ENCODE measurements around the gene VOPP1.

DNA sequence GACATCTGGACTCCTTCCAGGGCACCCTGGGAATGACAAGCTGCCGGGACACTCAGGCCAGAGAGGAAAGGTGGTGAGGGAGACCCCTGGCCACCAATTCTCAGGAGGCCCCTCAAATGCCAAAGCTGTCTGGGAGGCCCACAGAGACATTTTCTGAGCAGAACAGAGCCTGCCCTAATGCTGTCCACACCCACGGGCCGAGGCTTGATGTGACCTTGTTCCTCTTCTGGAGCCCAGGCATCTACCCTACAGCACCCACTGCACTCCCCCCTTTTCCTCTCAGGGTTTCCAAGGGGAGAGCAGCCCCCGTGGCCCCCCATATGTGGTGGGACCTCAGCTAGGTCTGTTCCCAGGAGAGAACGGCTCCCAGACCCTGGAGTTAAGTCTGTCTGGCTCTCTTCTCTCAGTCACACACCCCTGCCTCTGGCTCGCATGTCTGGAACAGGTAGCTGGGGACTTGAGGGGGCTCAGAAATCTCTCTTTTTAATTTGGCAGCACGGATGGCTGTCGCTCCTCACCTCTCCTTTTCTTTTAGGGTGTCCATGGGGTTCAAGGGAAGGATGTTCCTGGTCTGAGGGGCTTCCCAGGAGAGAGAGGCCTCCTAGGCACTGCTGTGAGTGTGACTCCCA is 16.8 kb upstream of the VOPP1 start:
- no peak for TF ChIP-seq CTCF (IDR thresholded peaks at IDR 0.05)
- no peak for TF ChIP-seq POLR2A (IDR thresholded peaks at IDR 0.05)
